Measurements from ENCODE around the gene NEK1.

DNA sequence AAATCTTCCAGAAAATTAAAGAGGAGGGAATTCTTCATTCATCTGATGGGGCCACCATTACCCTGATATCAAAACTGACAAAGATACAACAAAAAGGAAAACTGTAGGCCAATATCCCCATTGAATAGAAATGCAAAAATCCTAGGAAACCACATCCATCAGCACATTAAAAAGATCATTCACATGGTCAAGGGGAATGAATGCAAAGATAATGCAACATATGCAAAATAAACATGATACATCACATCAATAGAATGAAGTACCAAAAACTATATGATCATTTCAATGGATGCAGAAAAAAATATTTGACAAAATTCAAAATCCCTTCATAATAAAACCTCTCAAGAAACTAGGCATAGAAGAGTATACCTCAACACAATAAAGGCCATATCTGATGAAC is 232.7 kb downstream of the NEK1 start:
- TF ChIP-seq, protein P1, sequence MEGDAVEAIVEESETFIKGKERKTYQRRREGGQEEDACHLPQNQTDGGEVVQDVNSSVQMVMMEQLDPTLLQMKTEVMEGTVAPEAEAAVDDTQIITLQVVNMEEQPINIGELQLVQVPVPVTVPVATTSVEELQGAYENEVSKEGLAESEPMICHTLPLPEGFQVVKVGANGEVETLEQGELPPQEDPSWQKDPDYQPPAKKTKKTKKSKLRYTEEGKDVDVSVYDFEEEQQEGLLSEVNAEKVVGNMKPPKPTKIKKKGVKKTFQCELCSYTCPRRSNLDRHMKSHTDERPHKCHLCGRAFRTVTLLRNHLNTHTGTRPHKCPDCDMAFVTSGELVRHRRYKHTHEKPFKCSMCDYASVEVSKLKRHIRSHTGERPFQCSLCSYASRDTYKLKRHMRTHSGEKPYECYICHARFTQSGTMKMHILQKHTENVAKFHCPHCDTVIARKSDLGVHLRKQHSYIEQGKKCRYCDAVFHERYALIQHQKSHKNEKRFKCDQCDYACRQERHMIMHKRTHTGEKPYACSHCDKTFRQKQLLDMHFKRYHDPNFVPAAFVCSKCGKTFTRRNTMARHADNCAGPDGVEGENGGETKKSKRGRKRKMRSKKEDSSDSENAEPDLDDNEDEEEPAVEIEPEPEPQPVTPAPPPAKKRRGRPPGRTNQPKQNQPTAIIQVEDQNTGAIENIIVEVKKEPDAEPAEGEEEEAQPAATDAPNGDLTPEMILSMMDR (IDR thresholded peaks at IDR 0.05; ENCODE audit: insufficient read depth, low read length, poor library complexity, severe bottlenecking) = no peak
- no peak for TF ChIP-seq EZH2phosphoT487 (conservative IDR thresholded peaks at IDR 0.05; ENCODE audit: low read length)
